ENCODE measurements around the gene ADRA2C.

Gene ADRA2C

DNA sequence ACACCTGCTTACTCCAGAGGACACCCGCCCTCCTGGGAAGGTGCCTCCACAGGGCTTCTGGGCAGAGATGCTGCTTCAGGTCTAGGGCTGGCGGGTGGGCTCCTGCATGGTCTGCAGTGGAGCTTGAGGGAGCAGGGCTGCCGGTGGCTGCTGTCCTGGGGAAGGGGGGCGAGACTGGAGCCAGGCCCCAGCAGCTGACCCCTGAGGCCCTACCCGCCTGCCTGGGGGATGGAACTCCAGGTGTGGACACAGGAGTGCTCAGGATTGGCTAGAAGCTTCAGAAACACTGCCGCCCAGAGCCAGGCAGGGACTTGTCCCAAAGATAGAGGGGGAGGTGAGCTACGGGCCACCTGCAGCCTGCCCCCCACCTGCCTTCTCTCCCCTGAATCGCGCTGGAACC, 33.0 kb upstream of the ADRA2C start:
- no peaks in the 10 kb centered on the region for H3K27me3 ChIP-seq (ENCODE audit: insufficient read depth, low read length, poor library complexity, severe bottlenecking)
- no peak overlapping the region for H3K4me3 ChIP-seq (ENCODE audit: low read length, poor library complexity, severe bottlenecking)
- TF ChIP-seq EZH2phosphoT487 (IDR thresholded peaks at IDR 0.05; ENCODE audit: borderline replicate concordance): no peak
- TF ChIP-seq, protein P1, sequence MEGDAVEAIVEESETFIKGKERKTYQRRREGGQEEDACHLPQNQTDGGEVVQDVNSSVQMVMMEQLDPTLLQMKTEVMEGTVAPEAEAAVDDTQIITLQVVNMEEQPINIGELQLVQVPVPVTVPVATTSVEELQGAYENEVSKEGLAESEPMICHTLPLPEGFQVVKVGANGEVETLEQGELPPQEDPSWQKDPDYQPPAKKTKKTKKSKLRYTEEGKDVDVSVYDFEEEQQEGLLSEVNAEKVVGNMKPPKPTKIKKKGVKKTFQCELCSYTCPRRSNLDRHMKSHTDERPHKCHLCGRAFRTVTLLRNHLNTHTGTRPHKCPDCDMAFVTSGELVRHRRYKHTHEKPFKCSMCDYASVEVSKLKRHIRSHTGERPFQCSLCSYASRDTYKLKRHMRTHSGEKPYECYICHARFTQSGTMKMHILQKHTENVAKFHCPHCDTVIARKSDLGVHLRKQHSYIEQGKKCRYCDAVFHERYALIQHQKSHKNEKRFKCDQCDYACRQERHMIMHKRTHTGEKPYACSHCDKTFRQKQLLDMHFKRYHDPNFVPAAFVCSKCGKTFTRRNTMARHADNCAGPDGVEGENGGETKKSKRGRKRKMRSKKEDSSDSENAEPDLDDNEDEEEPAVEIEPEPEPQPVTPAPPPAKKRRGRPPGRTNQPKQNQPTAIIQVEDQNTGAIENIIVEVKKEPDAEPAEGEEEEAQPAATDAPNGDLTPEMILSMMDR (conservative IDR thresholded peaks at IDR 0.05; ENCODE audit: low read length): no peak
- no peak overlapping the region for H3K9ac ChIP-seq (ENCODE audit: low read depth, low read length, poor library complexity, severe bottlenecking)
- H3K9me3 ChIP-seq (ENCODE audit: insufficient read depth, low read depth, low read length): no peaks in the 10 kb centered on the region; the same call in 1 of the 2 replicates
- H4K20me1 ChIP-seq (ENCODE audit: insufficient read depth, low read length, poor library complexity, severe bottlenecking): no peaks in the 10 kb centered on the region
- H3K36me3 ChIP-seq (ENCODE audit: insufficient read depth, low read length): no peaks in the 10 kb centered on the region
- no peak overlapping the region for H2AFZ ChIP-seq (ENCODE audit: low read length)
- no peaks in the 10 kb centered on the region for H3K79me2 ChIP-seq (ENCODE audit: insufficient read depth, low read length)
- H3K4me1 ChIP-seq (ENCODE audit: insufficient read depth, low read length, poor library complexity, severe bottlenecking): no peaks in the 10 kb centered on the region
- H3K4me2 ChIP-seq (ENCODE audit: low read depth, low read length, poor library complexity, severe bottlenecking): no peak overlapping the region
- H3K9me2 ChIP-seq (replicated peaks; ENCODE audit: low read depth, low read length): no peaks in the 10 kb centered on the region
- no peaks in the 10 kb centered on the region for H3F3A ChIP-seq (ENCODE audit: low read depth)

- Histone ChIP-seq H3K9me3 (ENCODE audit: insufficient read depth, low read depth, low read length) (peaks cover 3% of the 10 kb centered on the region; the same call in 1 of the 2 replicates), H3K4me1 (ENCODE audit: insufficient read depth, low read length, poor library complexity, severe bottlenecking) (no peaks in the 10 kb centered on the region), H3K27me3 (ENCODE audit: insufficient read depth, low read length, poor library complexity, severe bottlenecking) (no peaks in the 10 kb centered on the region), H4K20me1 (ENCODE audit: insufficient read depth, low read length, poor library complexity, severe bottlenecking) (no peaks in the 10 kb centered on the region), H3K4me3 (ENCODE audit: low read length, poor library complexity, severe bottlenecking) (no peak overlapping the region), H3K9me2 (replicated peaks; ENCODE audit: low read depth, low read length) (no peaks in the 10 kb centered on the region), H3K4me2 (ENCODE audit: low read depth, low read length, poor library complexity, severe bottlenecking) (no peak overlapping the region), H3K36me3 (ENCODE audit: insufficient read depth, low read length) (no peaks in the 10 kb centered on the region), H3K9ac (ENCODE audit: low read depth, low read length, poor library complexity, severe bottlenecking) (no peak overlapping the region), H3F3A (ENCODE audit: low read depth) (no peaks in the 10 kb centered on the region), H3K79me2 (ENCODE audit: insufficient read depth, low read length) (no peaks in the 10 kb centered on the region), H2AFZ (ENCODE audit: low read length) (no peak overlapping the region)
- no peak for TF ChIP-seq EZH2phosphoT487 (IDR thresholded peaks at IDR 0.05; ENCODE audit: borderline replicate concordance)
- TF ChIP-seq, protein P1 (conservative IDR thresholded peaks at IDR 0.05; ENCODE audit: low read length): no peak
These were observed 31.0 kb upstream of the ADRA2C start for GRCh38 chr4:3735196-3735595.

- no peaks in the 10 kb centered on the region for H3K36me3 ChIP-seq (ENCODE audit: insufficient read depth, low read length)
- no peak overlapping the region for H3K4me2 ChIP-seq (ENCODE audit: low read depth, low read length, poor library complexity, severe bottlenecking)
- H3K27me3 ChIP-seq (ENCODE audit: insufficient read depth, low read length, poor library complexity, severe bottlenecking): no peaks in the 10 kb centered on the region
- no peaks in the 10 kb centered on the region for H3F3A ChIP-seq (ENCODE audit: low read depth)
- no peaks in the 10 kb centered on the region for H3K4me1 ChIP-seq (ENCODE audit: insufficient read depth, low read length, poor library complexity, severe bottlenecking)
- no peaks in the 10 kb centered on the region for H3K9me2 ChIP-seq (replicated peaks; ENCODE audit: low read depth, low read length)
- H3K9ac ChIP-seq (ENCODE audit: low read depth, low read length, poor library complexity, severe bottlenecking): no peak overlapping the region
- TF ChIP-seq EZH2phosphoT487 (IDR thresholded peaks at IDR 0.05; ENCODE audit: borderline replicate concordance): no peak
- TF ChIP-seq, protein P1 (conservative IDR thresholded peaks at IDR 0.05; ENCODE audit: low read length): no peak
- no peaks in the 10 kb centered on the region for H4K20me1 ChIP-seq (ENCODE audit: insufficient read depth, low read length, poor library complexity, severe bottlenecking)
- peaks cover 3% of the 10 kb centered on the region; the same call in 1 of the 2 replicates for H3K9me3 ChIP-seq (ENCODE audit: insufficient read depth, low read depth, low read length)
- H2AFZ ChIP-seq (ENCODE audit: low read length): no peak overlapping the region
- H3K4me3 ChIP-seq (ENCODE audit: low read length, poor library complexity, severe bottlenecking): no peak overlapping the region
- H3K79me2 ChIP-seq (ENCODE audit: insufficient read depth, low read length): no peaks in the 10 kb centered on the region
These were observed 29.9 kb upstream of the ADRA2C start for GRCh38 chr4:3736290-3736689.

Measured in Loucy (cell line).